ENCODE results near the gene SGPL1.

Gene SGPL1

GRCh38 chr10:70780772-70781171 is 35.0 kb upstream of the SGPL1 start:
- DNase-seq = no peak

GRCh38 chr10:70781461-70782051 is 34.2 kb upstream of the SGPL1 start:
- DNase-seq = no peak

- DNase-seq = no peak
These were observed 33.5 kb upstream of the SGPL1 start for GRCh38 chr10:70782086-70782745.

- DNase-seq = no peak
These were observed 32.7 kb upstream of the SGPL1 start for GRCh38 chr10:70782746-70783680.

GRCh38 chr10:70784016-70784415 is 31.7 kb upstream of the SGPL1 start:
- no peak for DNase-seq

- DNase-seq = no peak
These were observed 31.3 kb upstream of the SGPL1 start for GRCh38 chr10:70784471-70784870.

- no peak for DNase-seq
These were observed 30.6 kb upstream of the SGPL1 start, which contains the start of gene TBATA for GRCh38 chr10:70785190-70785589. Gene TBATA, minus strand, starts transcription at chr10:70785377. Its CDS starts 1,998 bp downstream, at chr10:70783379.

GRCh38 chr10:70786799-70787415 is 28.8 kb upstream of the SGPL1 start:
- no peak for DNase-seq

- no peak for DNase-seq
These were observed 24.2 kb upstream of the SGPL1 start for GRCh38 chr10:70791386-70792039.

- no peak for DNase-seq
These were observed 20.1 kb upstream of the SGPL1 start for GRCh38 chr10:70795613-70796012.

- DNase-seq = no peak
These were observed 17.9 kb upstream of the SGPL1 start for GRCh38 chr10:70797840-70798239.

GRCh38 chr10:70799124-70799523 is 16.6 kb upstream of the SGPL1 start:
- no peak for DNase-seq

- DNase-seq = no peak
These were observed 13.9 kb upstream of the SGPL1 start for GRCh38 chr10:70801854-70802253.

- no peak for DNase-seq
These were observed 11.8 kb upstream of the SGPL1 start for GRCh38 chr10:70803775-70804420.

- no peak for DNase-seq
These were observed 11.3 kb upstream of the SGPL1 start for GRCh38 chr10:70804421-70804808.

GRCh38 chr10:70805619-70806215 is 10.0 kb upstream of the SGPL1 start:
- no peak for DNase-seq

- no peak for DNase-seq
These were observed 8.9 kb upstream of the SGPL1 start for GRCh38 chr10:70806841-70807240.

GRCh38 chr10:70807556-70807955 is 8.2 kb upstream of the SGPL1 start:
- DNase-seq = no peak

GRCh38 chr10:70809011-70809611 is 6.6 kb upstream of the SGPL1 start:
- no peak for DNase-seq

- no peak for DNase-seq
These were observed 6.0 kb upstream of the SGPL1 start for GRCh38 chr10:70809726-70810125.

GRCh38 chr10:70810967-70811366 is 4.8 kb upstream of the SGPL1 start:
- DNase-seq = no peak

Measured in activated naive CD4-positive, alpha-beta T cell treated with Interleukin-2 at 50 U/mL for 16 hours (primary cell).